ENCODE results near the gene SLC11A2.

Gene SLC11A2

GRCh38 chr12:51025836-51026638 is at the start of gene SLC11A2:
TSS of gene SLC11A2 (minus strand) at chr12:51026384. CDS start at chr12:51010728, 15,656 bp downstream.
- peak; percentile 95 for DNase-seq (ENCODE audit: low read depth)

GRCh38 chr12:51075390-51075789 is 49.2 kb upstream of the SLC11A2 start:
- no peak for DNase-seq (ENCODE audit: low read depth)

- DNase-seq (ENCODE audit: low read depth): no peak
Observed at GRCh38 chr12:51071663-51072062, 45.5 kb upstream of the SLC11A2 start.

GRCh38 chr12:51070004-51070403 is 43.8 kb upstream of the SLC11A2 start:
- no peak for DNase-seq (ENCODE audit: low read depth)

GRCh38 chr12:51067771-51068170 is 41.6 kb upstream of the SLC11A2 start:
- DNase-seq (ENCODE audit: low read depth): no peak

- DNase-seq (ENCODE audit: low read depth): no peak
Observed at GRCh38 chr12:51067229-51067628, 41.0 kb upstream of the SLC11A2 start.

- no peak for DNase-seq (ENCODE audit: low read depth)
Observed at GRCh38 chr12:51065530-51065929, 39.3 kb upstream of the SLC11A2 start.

GRCh38 chr12:51062631-51063397 is 36.6 kb upstream of the SLC11A2 start:
- DNase-seq (ENCODE audit: low read depth): no peak

- no peak for DNase-seq (ENCODE audit: low read depth)
Observed at GRCh38 chr12:51059086-51059485, 32.9 kb upstream of the SLC11A2 start.

- DNase-seq (ENCODE audit: low read depth): no peak
Observed at GRCh38 chr12:51056242-51056641, 30.1 kb upstream of the SLC11A2 start.

GRCh38 chr12:51055060-51055459 is 28.9 kb upstream of the SLC11A2 start:
- DNase-seq (ENCODE audit: low read depth): no peak

GRCh38 chr12:51051787-51052186 is 25.6 kb upstream of the SLC11A2 start:
- DNase-seq (ENCODE audit: low read depth): no peak

GRCh38 chr12:51049525-51049924 is 23.3 kb upstream of the SLC11A2 start:
- no peak for DNase-seq (ENCODE audit: low read depth)

- no peak for DNase-seq (ENCODE audit: low read depth)
Observed at GRCh38 chr12:51048661-51049251, 22.6 kb upstream of the SLC11A2 start.

GRCh38 chr12:51047655-51048540 is 21.7 kb upstream of the SLC11A2 start, which contains the start of gene LETMD1:
TSS of gene LETMD1 (plus strand) at chr12:51048327. CDS start at chr12:51048357, 30 bp downstream.
- DNase-seq (ENCODE audit: low read depth): peak; percentile 82

GRCh38 chr12:51036279-51036678 is 10.1 kb upstream of the SLC11A2 start:
- DNase-seq (ENCODE audit: low read depth): no peak

GRCh38 chr12:51033457-51034089 is 7.4 kb upstream of the SLC11A2 start:
- DNase-seq (ENCODE audit: low read depth): no peak

- DNase-seq (ENCODE audit: low read depth): no peak
Observed at GRCh38 chr12:51033048-51033447, 6.9 kb upstream of the SLC11A2 start.

- no peak for DNase-seq (ENCODE audit: low read depth)
Observed at GRCh38 chr12:51028813-51029150, 2.6 kb upstream of the SLC11A2 start.

- no peak for DNase-seq (ENCODE audit: low read depth)
Observed at GRCh38 chr12:51028126-51028812, 2.1 kb upstream of the SLC11A2 start.

GRCh38 chr12:51027342-51027835 is 1.2 kb upstream of the SLC11A2 start:
- DNase-seq (ENCODE audit: low read depth): no peak
